LNCaP clone FGC (cell line): ENCODE data around the gene TAF1.

Source experiments
- DNase-seq: peaks from one replicate; pipeline ENCODE4 v3.0.0-alpha.2; 2011; ENCODE audit warnings: low read depth
- H3K4me3 ChIP-seq: 2 replicates; pipeline ENCODE4 v1.5.1; 2011; ENCODE audit warnings: mild to moderate bottlenecking, low read depth, low read length, control low read depth
- TF ChIP-seq, protein P1 (sequence below): IDR thresholded peaks from 2 replicates; pipeline ENCODE4 v1.5.1; 2012; ENCODE audit warnings: mild to moderate bottlenecking; ENCODE audit not compliant: control insufficient read depth, insufficient read depth; ENCODE audit errors: extremely low read depth

TAF1 gene

GRCh38 chrX:71514367-71515037 lies 148.3 kb downstream of the TAF1 start:
- TF ChIP-seq, protein P1, sequence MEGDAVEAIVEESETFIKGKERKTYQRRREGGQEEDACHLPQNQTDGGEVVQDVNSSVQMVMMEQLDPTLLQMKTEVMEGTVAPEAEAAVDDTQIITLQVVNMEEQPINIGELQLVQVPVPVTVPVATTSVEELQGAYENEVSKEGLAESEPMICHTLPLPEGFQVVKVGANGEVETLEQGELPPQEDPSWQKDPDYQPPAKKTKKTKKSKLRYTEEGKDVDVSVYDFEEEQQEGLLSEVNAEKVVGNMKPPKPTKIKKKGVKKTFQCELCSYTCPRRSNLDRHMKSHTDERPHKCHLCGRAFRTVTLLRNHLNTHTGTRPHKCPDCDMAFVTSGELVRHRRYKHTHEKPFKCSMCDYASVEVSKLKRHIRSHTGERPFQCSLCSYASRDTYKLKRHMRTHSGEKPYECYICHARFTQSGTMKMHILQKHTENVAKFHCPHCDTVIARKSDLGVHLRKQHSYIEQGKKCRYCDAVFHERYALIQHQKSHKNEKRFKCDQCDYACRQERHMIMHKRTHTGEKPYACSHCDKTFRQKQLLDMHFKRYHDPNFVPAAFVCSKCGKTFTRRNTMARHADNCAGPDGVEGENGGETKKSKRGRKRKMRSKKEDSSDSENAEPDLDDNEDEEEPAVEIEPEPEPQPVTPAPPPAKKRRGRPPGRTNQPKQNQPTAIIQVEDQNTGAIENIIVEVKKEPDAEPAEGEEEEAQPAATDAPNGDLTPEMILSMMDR: no peak
- no peak for DNase-seq
- no peak overlapping the region for H3K4me3 ChIP-seq

DNA sequence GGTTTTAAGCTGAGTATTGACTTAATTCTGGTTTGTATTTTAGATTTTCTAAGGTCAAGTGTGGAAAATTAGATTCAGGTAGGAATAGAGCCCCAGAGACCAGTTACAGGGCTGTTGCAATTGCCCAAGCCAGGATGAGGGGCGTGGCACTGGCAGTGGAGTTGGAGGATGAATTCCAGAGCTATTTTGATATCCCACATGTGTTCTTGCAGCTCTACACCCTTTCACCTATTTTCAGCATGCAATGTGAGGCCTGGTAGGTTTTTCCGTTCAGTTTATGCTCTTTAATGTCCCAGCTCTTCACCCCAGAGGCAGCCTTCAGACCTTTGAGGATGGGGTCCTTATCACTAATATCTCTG lies 148.9 kb downstream of the TAF1 start:
- TF ChIP-seq, protein P1: no peak
- no peak for DNase-seq
- no peak overlapping the region for H3K4me3 ChIP-seq
